ENCODE results near the gene DDX1.

GRCh38 chr2:15620340-15620739, 28.7 kb downstream of the DDX1 start:
- TF ChIP-seq REST (IDR thresholded peaks at IDR 0.05; ENCODE audit: unreplicated experiment), result no peak
- TF ChIP-seq CTCF (conservative IDR thresholded peaks at IDR 0.05; ENCODE audit: low read depth in 2 of 2), result no peak
- no peak for TF ChIP-seq EZH2phosphoT487 (IDR thresholded peaks at IDR 0.05; ENCODE audit: unreplicated experiment)
- TF ChIP-seq POLR2AphosphoS5 (IDR thresholded peaks at IDR 0.05; ENCODE audit: low read depth), result no peak
- no peak for TF ChIP-seq EZH2 (IDR thresholded peaks at IDR 0.05; ENCODE audit: low read depth, unreplicated experiment)
- no peak for TF ChIP-seq STAT1 (IDR thresholded peaks at IDR 0.05; ENCODE audit: unreplicated experiment)
- TF ChIP-seq ETS1 (IDR thresholded peaks at IDR 0.05), result no peak
- TF ChIP-seq NANOG (IDR thresholded peaks at IDR 0.05; ENCODE audit: borderline replicate concordance), result no peak
- no peak for TF ChIP-seq ZNF114 (CRISPR knock-in tag; IDR thresholded peaks at IDR 0.05)
- TF ChIP-seq JUNB (IDR thresholded peaks at IDR 0.05; ENCODE audit: unreplicated experiment), result no peak
- no peak for TF ChIP-seq CREB1 (CRISPR knock-in tag; IDR thresholded peaks at IDR 0.05; ENCODE audit: low read depth)
- TF ChIP-seq ZNF331 (CRISPR knock-in tag; IDR thresholded peaks at IDR 0.05; ENCODE audit: low read depth), result no peak

Measured in GM23338 (cell line).